ENCODE measurements around the gene CMKLR1. TPM values are rescaled to one million over a fixed set of nuclear protein-coding genes. Genes with fewer than 3 reads are reported as not detected.

CMKLR1 gene
- total RNA-seq (2022; extraction: Qiagen RNA extraction; ENCODE audit: low read depth) = 0.05 TPM in 2 of 5 replicates, not detected in the others

GRCh38 chr12:108338915-108339657 is at the start of gene CMKLR1:
TSS of gene CMKLR1 (minus strand) at chr12:108339311. CDS start at chr12:108293591, 45,720 bp downstream.

Other genes with a start within 250 kb of the CMKLR1 start
- gene WSCD2, start 210.0 kb downstream of the CMKLR1 start, total RNA-seq (2022; extraction: Qiagen RNA extraction; ENCODE audit: low read depth) = not detected in 5 replicates
- 2.8 to 3.4 TPM (median 3.1 TPM) in 5 replicates for gene FICD, start 176.0 kb upstream of the CMKLR1 start, total RNA-seq (2022; extraction: Qiagen RNA extraction; ENCODE audit: low read depth)
- gene SART3, start 221.9 kb upstream of the CMKLR1 start, total RNA-seq (2022; extraction: Qiagen RNA extraction; ENCODE audit: low read depth) = 36.2 to 43.5 TPM (median 40.9 TPM) in 5 replicates
- gene ISCU, start 223.3 kb upstream of the CMKLR1 start, total RNA-seq (2022; extraction: Qiagen RNA extraction; ENCODE audit: low read depth) = 89.2 to 99.6 TPM (median 94.8 TPM) in 5 replicates

Data from A549 treated with GW870086 at 1 μM for 4 hours (cell line).